Renal pelvis (tissue), 4 donors: ENCODE data around the gene MARK1. TPM values are rescaled to one million over a fixed set of nuclear protein-coding genes. Genes with fewer than 3 reads are reported as not detected.

Source experiments
- DNase-seq: peaks from one replicate; pipeline ENCODE4 v3.0.0-alpha.2; 2013
- polyA plus RNA-seq, 3 donors: library from polyadenylated mRNA; unstranded; fragments of 120-200 nt; gene quantifications; one replicate each; pipeline ENCODE4 v1.2.1, GENCODE V29; 2013; ENCODE audit not compliant: insufficient read length in 3 of 3

Gene MARK1
- polyA plus RNA-seq, 3 donors: 10.3 to 11.5 (median 10.4) TPM

- DNase-seq: no peak
Measured at GRCh38 chr1:220689666-220690065, 161.7 kb downstream of the MARK1 start.

- peak; percentile 78 for DNase-seq
Measured at GRCh38 chr1:220690140-220691052, 162.5 kb downstream of the MARK1 start, which contains the start of gene C1orf115. TSS of gene C1orf115 (plus strand) at chr1:220690363. CDS start at chr1:220690403, 40 bp downstream.

DNA sequence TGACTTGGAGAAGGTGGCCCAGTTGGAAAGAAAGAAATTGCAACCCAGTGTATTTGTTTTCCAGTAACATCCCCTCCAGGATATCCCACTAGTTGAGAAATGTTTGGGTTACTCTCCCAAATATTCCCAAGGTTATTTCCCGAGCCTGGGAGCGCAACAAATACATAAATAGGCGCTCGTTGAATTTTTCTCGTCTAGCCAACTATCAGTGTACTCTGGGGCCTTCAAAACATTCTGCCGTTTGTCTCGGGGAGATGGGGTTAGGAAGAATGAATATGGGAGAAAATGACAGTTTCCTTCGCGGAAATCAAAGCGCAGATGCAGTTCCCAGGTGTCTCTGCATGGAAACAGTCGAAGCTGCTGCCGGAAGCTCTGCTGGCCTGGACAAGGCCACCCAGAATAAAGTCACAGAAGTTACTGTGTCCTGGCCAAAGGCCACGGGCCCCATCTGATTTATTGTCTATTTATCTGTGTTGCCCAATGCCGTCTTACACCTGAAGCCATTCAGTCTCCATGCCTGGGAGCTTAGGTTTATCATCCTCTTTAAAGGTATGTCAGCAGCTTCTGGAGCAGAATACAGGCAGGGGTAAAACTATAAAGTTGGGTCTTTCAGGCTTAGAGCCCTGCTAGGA lies 163.2 kb downstream of the MARK1 start:
- DNase-seq: no peak

- no peak for DNase-seq
Measured at GRCh38 chr1:220692436-220693228, 164.7 kb downstream of the MARK1 start.

DNA sequence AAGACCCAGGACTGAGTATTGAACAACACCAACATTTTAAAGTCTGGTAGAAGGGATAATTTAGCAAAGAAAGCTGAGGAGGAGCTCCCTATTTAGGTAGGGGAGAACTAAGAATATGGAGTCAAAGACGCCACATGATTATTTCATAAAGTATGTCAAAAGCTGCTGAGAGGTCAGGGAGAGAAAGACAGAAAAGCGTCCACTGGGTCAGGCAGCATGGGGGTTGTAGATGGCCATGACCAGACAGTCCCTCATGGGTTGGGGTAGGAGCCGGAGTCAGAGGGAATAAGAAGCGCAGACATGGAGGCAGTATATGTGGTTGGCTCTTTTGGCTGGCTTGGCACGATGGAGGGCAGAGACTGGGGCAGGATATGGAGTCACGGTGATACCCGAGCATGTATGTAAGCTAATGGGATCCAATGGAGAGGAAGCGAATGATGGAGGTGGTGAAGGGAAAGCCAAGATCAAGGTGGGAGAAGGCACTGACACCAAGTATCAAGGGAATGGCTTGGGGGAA lies 167.0 kb downstream of the MARK1 start:
- no peak for DNase-seq

DNA sequence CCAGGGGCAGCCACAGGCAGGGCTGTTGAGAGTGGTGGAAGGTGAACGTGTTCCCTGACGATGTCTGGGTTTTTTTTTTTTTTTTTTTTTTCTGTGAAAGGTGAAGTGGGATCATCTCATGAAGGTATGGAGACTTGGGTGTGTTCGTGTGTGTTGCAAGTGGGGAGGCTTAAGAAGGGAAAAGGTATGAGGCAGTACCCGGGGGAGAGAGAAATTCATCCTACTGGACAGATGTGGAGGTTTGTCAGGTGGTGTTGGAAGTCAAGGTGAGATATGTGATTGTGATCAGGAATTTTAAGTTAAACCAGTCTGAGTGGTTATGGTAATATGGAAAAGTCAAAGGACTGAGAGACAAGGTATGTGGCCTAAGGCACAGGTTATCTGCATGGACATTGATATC lies 167.5 kb downstream of the MARK1 start:
- DNase-seq: no peak

GRCh38 chr1:220696226-220696862 lies 168.4 kb downstream of the MARK1 start:
- DNase-seq: no peak

DNA sequence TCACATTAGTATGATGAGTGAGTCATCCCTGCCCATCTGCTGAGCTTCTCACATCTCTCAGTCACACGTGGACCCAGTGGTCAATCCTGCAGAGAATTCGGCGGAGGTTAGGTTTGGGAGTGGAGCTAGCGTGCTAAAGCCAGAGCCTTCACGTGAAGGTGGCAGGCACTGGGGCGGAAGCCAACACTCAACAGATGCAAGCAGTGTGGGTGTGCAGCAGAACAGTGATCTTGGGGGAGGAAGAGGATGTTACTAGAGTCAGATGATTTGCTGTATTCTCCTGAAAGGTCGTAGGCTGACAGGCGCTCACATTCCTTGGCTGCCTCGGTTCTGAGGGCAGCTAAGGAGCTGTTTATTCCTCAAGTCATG lies 168.9 kb downstream of the MARK1 start:
- DNase-seq: no peak

- DNase-seq: no peak
Measured at GRCh38 chr1:220697326-220697725, 169.4 kb downstream of the MARK1 start.

DNA sequence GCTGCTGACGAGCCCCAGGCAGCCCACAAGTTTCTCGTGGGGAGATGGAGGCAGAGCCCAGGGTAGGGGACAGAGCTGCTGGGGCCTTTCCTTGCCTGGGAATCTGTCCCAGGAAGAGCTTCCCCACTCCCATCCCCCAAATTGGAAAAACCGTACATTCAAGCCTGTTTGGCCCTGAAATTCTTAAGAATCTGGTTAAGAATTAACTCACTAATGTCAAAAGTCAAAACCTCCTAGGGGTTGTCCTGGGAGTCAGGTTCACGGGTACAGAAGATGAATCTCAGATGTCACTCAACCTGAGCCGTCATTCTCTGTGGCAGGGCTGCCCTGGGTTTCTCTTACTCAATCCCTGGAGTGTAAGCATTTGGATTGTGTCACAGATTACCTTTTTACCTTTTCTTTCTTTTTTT lies 170.7 kb downstream of the MARK1 start:
- DNase-seq: no peak

DNA sequence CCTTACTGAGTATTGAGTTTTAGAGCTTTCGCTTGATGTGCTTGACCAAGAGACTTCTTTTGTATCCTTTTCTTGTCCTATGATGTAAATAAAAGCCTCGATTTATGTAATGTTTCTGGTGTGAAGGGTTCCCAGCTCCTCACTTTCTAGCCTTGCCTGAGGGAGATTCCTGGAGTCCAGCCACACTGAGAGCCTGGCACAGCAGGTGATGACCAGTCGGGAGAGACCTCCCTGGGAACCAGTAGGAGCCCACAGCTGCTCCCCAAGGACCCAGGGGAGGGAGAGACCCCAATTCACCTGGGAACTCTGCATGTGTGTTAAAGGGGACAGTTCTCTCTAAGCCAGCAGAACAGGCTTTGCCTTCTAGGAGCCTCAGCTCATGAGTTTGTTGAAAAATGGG lies 171.1 kb downstream of the MARK1 start:
- DNase-seq: no peak

- no peak for DNase-seq
Measured at GRCh38 chr1:220700556-220701179, 172.7 kb downstream of the MARK1 start.

DNA sequence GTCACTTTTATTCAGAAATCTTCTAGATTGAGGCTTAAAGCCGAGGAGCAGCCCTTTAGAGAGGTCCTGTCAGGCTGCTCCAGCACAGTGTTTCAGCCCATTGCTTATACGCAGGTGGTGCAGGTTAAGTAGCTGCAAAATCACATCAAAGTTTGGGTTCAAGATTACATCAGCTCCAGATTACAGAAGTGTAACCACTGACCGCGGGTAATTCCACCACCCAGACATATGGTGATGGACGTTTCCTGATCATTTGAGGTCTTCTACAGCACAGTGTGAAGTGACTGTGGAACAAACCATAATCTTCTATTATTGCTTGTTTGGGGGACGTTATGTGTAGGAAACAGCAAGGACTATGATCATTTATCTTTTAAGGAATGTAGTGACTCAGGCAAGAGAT lies 174.0 kb downstream of the MARK1 start:
- DNase-seq: no peak

DNA sequence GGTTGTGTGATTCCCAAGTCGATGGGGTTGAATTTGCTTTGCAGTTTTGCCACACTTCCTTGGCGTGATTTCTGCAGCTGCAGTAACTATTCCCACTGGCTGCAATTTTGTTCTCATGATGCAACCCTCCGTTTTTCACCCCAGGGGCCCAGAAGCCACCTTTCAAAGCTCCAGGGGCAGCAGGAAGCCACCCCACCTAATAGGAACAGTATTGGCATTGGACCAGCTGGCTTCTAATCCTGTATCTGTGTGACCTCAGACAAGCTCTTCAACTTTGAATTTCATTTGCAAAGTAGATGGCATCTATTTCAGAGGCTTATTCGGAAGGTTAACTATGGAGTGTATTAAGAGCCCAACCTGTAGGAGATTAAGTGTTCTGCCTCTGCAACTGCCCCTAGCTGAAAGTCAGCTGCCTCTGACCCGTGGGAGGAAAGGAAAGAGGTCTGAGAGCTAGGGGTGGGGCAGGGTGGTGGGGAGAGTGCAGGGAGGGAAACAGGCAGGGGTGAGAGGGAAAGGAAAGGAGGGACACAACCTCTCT lies 174.9 kb downstream of the MARK1 start:
- no peak for DNase-seq

DNA sequence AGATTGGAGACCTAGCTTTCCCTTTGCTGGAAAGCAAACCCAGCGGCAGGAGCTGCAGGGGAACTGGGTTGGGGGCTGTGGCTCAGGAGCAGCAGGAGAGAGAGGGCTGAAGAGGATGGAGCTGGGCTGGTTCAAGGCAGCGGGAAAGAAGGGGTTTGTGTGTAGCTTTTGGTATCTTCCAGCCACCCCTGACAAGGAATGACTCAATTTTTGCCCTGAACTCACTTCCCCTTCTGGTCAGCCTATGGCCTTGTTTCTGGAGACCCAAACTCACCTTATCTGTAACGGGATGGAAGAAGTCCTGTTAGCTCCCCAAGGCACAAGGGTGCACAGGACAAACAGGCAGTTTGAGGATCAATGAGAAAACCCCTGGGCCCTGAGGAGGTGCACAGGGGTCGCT lies 175.4 kb downstream of the MARK1 start:
- DNase-seq: no peak

DNA sequence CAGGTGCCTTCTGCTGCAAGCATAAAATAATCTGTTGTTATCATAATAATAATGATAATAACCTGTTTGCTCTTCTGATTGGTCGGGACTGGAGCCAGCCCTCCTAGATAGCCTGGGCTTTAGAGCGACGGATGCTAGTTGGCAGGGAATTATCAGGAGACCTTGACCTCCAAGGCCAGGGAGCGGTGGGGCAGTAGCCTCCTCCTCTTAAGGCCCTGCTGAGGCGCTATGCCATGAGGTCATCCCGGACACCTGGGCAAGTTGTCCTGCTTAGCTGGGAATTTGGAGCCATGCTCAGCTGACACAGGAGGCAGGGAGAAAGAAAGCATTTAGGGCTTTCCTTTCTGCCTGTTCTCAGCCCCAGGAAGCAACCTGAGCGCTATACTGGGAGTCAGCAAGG lies 177.8 kb downstream of the MARK1 start:
- no peak for DNase-seq

DNA sequence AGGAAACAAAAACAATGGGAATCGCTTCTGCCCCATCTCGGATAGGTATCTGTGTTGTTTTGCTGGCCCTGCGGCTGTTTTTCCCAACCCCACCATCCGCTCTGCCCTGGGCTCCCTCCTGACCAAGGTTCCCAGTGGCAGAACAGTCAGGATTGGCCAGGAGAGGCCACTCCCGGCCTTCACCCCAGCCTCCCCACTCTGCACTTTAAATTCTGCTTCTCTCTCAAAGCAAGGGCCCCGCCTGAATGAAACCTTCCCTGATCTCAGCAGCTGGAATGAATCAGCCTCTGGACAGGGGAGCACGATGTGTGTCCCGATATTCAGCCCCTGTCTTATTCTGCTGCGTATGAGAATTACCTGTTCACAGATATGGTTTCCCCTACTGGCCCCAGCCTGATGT lies 178.5 kb downstream of the MARK1 start:
- DNase-seq: peak; percentile 21

DNA sequence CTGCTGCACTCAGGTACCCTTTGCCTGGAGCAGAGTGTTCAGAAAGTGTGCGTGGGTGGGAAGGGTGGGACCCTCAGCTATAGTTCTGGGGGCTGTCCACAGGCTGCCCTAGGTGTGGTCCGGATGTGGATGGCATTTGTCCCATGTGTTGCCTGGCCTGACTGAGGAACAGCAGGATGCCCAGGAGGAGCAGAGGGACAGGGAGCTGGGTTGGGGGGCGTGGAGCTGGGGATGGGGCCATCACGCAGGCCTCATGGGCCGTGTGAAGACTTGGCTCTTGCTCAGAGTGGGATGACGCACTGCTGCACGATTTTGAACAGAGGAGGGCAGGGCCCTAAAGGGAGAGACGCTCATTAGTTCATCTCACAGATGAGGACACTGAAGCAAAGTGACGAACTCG lies 179.2 kb downstream of the MARK1 start:
- DNase-seq: no peak

DNA sequence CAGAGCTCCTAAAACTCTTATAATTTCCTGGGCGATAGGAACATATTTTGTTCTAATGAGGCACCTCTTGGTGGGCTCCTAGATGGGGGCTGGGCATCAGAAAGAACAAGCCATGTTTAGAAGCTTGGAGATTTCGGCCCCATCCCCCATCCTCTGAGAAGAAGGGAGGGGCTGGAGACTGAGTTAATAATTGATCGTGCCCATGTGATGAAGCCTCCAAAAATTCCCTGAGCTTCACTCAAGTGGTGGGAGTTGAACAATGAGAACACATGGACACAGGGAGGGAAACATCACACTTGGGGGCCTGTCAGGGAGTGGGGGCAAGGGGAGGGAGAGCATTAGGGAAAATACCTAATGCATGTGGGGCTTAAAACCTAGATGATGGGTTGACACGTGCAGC lies 180.3 kb downstream of the MARK1 start:
- DNase-seq: no peak

DNA sequence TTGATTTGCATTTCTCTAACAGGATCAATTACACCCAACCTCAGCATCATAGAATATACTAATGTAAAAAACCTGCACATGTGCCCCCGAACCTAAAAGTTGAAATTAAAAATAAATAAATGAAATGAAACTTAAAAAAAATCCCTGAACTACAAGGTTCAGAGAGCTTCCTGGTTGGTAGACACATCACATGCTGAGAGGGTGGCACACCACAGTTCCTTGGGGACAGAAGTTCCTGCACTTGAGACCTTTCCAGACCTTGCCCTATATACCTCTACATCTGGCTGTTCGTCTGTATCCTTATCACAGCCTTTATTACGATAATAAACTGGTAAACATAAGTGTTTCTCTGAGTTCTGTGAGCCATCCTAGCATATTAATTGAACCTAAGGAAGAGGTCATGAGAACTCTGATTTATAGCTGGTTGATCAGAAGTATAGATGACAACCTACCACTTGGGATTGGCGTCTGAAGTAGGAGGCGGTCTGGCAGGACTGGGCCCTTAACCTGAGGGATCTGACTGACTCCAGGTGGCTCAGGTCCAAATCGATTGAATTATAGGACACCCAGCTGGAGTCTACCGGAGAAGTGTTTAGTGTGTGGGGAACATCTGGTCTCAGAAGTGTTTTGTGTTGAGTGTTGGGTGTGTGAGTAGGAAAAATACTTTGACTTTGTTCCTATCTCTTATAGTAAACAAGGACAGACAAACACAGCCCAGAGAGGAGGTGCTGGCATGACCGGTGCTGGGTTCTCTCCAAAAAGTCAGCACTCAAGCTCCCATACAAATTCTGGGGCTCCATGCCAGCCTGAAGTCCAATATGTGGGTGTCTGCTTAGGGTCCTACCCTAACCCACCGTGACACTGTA lies 181.2 kb downstream of the MARK1 start:
- DNase-seq: no peak
